Lower leg skin (tissue), 3 donors: ENCODE data around the gene DPP10.

Source experiments
- POLR2A ChIP-seq, 2 donors: fragments of 450-650 bp; IDR thresholded peaks; one replicate each; pipeline ENCODE4 v1.6.1; 2016 to 2017; ENCODE audit warnings: antibody characterized with exemption in 2 of 2, mild to moderate bottlenecking in 1 of 2, moderate library complexity in 1 of 2
- TF ChIP-seq, protein P1 (sequence below), 3 donors: fragments of 450-650 bp; IDR thresholded peaks; one replicate each; pipeline ENCODE4 v1.5.1; 2016; ENCODE audit warnings: antibody characterized with exemption in 3 of 3, mild to moderate bottlenecking in 3 of 3, moderate library complexity in 2 of 3

DNA sequence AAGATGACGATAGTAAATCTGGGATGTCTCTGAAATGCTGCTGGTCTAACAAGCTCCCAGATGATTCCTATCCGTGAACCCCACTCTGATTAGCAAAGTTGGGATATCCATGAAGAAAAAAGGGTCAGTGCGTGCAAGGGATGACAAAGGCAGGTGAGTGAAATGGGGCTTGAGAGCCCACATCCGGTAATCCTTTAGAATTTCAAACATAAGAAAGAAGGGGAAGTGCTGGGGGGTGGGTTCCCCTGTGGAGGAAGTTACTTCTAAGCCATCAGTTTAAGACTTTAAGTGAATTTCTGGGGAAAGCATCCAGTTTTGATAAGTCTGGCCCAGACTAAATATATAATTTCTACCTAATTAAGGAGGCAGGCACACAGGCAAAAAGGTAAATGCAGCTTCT lies 209.5 kb downstream of the DPP10 start:
- TF ChIP-seq POLR2A (IDR thresholded peaks at IDR 0.05): no peak
- TF ChIP-seq, protein P1, sequence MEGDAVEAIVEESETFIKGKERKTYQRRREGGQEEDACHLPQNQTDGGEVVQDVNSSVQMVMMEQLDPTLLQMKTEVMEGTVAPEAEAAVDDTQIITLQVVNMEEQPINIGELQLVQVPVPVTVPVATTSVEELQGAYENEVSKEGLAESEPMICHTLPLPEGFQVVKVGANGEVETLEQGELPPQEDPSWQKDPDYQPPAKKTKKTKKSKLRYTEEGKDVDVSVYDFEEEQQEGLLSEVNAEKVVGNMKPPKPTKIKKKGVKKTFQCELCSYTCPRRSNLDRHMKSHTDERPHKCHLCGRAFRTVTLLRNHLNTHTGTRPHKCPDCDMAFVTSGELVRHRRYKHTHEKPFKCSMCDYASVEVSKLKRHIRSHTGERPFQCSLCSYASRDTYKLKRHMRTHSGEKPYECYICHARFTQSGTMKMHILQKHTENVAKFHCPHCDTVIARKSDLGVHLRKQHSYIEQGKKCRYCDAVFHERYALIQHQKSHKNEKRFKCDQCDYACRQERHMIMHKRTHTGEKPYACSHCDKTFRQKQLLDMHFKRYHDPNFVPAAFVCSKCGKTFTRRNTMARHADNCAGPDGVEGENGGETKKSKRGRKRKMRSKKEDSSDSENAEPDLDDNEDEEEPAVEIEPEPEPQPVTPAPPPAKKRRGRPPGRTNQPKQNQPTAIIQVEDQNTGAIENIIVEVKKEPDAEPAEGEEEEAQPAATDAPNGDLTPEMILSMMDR (IDR thresholded peaks at IDR 0.05): no peak
